ENCODE data around the gene MARVELD3.
"Not testable (repeated sequence)": the region's sequence is repeated elsewhere in the genome, so short reads cannot be mapped to it uniquely, and the experiment has no call there.

MARVELD3 gene

GRCh38 chr16:71672803-71673581 lies 47.0 kb downstream of the MARVELD3 start:
- DNase-seq (ENCODE audit: low read depth): no peak

GRCh38 chr16:71673582-71673973 lies 47.6 kb downstream of the MARVELD3 start:
- no peak for DNase-seq (ENCODE audit: low read depth)

- no peak for DNase-seq (ENCODE audit: low read depth)
These were observed 48.2 kb downstream of the MARVELD3 start for GRCh38 chr16:71674229-71674628.

GRCh38 chr16:71675380-71675779 lies 49.4 kb downstream of the MARVELD3 start:
- DNase-seq (ENCODE audit: low read depth): no peak

GRCh38 chr16:71676236-71676635 lies 50.3 kb downstream of the MARVELD3 start:
- DNase-seq (ENCODE audit: low read depth): no peak

- DNase-seq (ENCODE audit: low read depth): no peak
These were observed 55.4 kb downstream of the MARVELD3 start for GRCh38 chr16:71681360-71681759.

DNA sequence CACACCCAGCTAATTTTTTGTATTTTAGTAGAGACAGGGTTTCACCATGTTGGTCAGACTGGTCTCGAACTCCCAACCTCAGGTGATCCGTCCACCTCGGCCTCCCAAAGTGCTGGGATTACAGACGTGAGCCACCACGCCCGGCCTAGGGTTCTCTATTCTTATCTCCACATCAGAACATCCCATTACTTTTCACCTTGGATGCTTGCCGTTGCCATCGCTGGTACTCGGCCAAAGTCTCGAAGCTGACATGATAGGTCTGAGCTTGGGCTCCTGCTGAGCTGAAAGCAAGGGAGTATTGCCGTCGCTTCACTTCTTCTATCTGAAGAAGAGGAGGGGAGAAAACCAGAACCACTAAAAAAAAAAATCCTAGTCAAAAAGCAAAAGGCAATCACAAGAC lies 58.3 kb downstream of the MARVELD3 start:
- DNase-seq (ENCODE audit: low read depth): not testable (repeated sequence)
